ENCODE measurements around the gene ST6GAL1.

Gene ST6GAL1

DNA sequence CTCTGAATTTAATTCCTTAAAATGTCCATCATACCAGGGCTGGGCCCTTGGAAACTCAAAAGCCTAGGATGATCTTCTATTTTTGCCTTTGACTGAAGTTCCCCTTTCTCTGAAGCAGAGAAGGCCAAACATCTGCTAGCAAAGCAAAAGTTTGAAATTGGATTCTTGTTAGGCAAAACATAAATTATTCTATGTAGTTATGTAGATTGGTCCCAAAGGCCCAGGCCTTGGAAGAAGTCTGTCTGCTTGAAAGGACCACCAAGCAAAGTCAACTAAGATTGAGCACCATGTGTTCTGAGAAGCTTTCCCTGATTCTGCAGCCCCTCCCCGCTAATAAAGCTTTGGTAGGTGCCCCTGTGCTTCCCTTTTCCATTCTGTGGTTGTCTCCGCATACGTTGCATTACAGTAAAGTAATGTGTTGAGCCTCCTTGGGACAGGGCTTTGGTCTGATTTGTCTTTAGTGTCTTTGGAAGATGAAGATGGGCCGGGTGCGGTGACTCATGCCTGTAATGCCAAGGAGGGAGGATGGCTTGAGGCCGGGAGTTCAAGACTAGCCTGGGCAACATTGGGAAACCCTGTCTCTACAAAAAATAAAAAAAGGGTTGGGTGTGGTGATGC lies 152.5 kb downstream of the ST6GAL1 start:
- no peak for DNase-seq

DNA sequence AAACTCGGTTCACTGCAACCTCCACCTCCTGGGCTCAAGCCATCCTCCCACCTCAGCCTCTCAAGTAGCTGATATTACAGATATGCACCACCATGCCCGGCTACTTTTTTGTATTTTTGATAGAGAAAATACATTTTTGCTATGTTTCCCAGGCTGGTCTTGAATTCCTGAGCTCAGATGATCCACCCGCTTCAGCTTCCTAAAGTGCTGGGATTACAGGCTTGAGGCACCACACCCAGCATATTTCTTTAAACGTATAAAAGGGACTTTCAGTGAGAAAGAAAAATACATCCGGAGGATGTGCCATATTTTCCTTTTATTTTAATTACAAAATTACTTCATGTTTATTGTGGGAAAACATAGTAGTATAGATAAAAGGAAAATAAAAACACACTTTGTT lies 153.8 kb downstream of the ST6GAL1 start:
- DNase-seq, result no peak

- no peak for DNase-seq
These were observed 154.3 kb downstream of the ST6GAL1 start for GRCh38 chr3:187084580-187084979.

DNA sequence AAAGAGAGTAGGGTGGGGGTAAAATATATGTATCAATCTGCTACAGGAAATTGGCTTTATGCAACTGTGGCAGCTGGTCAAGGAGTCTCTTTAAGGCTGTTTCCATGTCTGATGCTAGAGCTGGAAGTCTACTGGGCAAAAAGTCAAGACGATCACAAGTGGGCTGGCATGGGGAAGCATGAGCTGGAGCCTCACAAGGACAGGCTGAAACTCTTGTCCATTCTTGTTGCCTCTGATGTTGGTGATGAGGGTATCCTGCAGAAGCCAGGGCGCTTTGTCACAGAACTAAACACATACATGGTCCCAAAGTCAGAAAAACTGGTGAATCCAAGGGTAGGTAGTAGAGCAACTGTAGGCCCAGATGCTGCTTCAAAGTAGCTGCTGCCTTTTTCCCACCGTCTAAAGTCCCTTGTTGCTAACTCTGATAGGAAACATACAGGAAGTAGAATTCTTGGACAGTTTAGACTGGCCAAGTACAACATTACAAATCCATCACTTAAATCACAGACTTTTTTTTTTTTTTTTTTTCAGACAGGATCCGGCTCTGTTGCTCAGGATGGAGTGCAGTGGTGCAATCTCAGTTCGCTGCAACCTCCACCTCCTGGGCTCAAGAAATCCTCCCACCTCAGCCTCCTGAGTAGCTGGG lies 154.8 kb downstream of the ST6GAL1 start:
- DNase-seq, result no peak

DNA sequence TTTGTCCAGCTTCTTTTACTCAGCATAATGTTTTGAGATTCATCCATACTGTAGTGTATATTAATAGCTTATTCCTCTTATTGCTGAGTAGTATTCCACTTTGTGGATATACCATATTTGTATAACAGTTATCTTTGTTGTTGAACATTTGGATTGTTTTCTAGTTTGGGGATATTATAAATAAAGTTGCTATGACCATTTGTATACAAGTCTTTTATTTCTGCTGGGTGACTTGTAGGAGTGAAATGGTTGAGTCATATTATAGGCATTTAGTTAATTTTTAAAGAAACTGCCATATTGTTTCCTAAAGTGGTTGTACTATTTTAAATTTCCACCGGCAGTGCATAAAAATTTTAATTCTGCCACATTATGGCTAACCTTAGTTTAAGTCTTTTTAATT lies 155.6 kb downstream of the ST6GAL1 start:
- no peak for DNase-seq

GRCh38 chr3:187086831-187087230 lies 156.5 kb downstream of the ST6GAL1 start:
- no peak for DNase-seq

GRCh38 chr3:187088701-187089100 lies 158.4 kb downstream of the ST6GAL1 start:
- no peak for DNase-seq

GRCh38 chr3:187093320-187093719 lies 163.0 kb downstream of the ST6GAL1 start:
- no peak for DNase-seq

GRCh38 chr3:187098923-187099512 lies 168.7 kb downstream of the ST6GAL1 start:
- DNase-seq, result no peak

DNA sequence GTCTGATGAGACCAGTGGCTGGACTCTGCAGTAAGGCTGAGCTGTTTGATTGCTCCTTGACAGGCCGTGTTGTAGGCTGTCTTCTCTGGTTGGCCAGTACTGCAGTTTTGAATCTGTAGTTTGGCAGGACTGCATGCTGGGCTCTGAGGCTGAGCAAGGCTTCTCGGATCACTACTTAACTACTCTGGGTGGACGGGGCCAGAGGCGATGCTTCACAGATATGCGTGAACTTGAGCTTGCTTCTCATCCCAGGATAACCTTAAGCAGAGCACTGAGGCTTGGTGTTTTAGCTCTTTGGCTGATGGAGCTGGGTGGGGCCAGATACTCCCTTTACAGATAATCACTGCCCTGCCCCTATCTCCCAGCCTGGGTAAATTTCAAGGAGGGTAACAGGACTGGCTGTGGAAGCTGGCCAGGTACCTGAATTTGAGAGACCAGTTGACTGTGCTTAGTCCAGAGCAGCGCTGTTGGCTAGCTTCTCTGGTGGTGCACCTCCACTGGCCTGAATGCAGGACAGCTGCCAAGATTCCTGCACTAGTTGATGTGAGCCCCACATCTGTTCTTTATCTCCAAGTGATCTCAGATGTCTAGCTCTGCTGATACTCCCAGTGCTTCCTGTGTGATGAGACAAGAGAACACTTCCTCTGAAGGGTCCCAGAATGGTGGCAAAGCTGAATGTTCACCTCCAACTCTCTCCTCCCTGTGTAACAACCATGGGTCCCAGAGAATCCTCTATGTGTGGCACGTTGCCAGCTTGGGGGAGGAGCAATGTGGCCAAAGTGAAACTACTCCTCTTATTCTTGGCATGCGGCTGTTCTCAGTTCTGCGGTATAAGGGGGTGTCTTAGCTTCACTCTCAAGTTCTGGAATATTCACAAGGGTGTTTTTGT lies 171.1 kb downstream of the ST6GAL1 start:
- DNase-seq, result peak; percentile 64

DNA sequence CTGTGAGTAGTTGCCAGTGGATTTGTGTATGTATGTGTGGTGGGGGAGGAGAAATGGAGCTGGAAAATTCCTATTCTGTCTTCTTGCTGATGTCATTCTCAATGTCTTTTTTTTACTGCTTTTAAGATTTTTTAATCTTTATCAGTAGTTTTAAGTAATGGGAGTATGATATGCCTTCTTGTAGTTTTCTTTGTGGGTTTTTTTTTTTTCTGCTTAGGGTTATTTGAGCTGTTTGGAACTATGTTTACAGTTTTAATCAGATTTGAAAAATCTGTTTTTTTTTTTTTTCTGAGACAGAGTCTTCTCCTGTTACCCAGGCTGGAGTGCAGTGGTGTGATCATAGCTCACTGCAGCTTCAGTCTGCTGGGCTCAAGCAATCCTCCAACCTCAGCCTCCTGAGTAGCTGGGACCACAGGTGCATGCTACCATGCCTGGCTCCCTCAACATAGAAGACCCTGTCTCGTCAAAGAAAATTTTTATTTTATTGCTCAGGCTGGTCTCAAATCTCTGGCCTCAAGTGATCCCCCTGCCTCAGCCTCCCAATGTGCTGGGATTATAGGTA lies 171.8 kb downstream of the ST6GAL1 start:
- DNase-seq, result no peak

GRCh38 chr3:187103251-187103650 lies 172.9 kb downstream of the ST6GAL1 start:
- no peak for DNase-seq

- DNase-seq, result no peak
These were observed 174.0 kb downstream of the ST6GAL1 start for GRCh38 chr3:187104342-187104741.

DNA sequence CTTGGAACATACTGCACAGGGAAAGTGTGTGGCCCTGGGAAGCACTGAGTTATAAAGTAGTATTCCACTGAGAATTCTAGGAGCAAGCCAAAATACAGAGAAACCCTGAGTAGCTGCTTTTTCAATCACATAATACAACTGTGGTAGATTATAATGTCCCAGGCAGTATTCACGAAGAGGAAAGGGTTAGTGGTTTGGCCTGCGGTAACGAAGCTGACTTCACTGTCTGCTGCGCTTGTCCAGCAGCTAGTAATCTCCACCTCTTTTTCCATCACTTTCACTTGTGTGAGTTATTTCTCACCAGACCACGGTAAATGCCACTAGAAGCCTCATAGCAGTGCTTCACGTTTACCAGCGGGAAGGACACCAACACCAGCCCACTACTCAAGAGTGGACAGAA lies 174.6 kb downstream of the ST6GAL1 start:
- DNase-seq, result no peak

DNA sequence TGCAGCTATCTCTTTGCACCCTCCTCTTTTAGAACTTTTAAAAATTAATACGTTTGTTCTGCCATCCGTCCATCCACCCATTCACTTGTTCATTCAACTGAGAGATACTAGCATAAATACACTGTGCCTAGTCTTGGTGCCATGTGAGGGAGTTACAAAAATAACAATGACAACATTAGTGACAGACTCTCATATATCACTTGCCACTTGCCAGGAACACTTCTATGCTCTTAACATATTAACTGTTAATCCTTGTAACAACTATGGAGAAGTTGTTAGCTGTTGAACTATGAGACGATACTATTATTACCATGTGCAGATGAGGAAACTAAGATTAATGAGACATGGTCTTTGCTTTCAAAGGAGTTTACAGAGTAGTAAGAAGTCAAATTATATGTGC lies 175.4 kb downstream of the ST6GAL1 start:
- DNase-seq, result no peak

DNA sequence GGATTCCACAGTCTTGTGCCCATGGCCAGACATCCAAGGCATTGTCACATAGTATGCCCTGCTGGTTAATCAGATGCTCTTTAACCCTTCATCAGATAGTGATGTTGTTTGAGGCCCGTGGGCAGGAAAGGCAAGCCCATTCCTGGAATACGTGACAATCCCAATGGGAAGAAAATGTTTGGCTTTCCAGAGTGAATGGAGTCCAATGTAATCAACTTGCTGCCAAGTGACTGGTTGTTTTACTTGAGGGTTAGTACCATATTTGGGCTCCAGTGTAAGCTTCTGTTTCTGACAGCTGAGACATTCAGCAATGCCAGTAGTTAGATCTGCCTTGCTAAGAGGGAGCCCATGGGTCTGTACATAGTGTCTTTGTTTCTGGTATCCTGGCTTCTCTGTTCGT lies 177.7 kb downstream of the ST6GAL1 start:
- no peak for DNase-seq

DNA sequence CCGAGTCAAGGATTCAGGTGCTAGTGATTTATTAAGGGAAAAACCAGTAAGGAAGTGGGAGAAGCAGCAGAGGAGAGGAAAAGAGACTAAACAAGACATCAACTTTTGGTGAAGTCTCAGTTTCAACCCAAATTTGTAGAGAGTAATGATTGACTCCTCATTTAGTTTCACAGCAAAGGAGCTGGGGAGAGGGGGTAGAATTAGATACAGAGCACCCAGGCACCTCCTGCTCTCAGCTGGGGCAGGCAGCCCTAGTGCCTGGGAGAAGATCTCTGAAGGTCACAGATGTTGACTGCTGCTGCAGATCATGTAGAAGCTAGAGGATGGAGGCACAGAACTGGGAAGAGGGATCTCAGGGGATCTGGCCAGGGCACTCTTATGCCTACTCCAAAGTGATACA lies 179.8 kb downstream of the ST6GAL1 start:
- no peak for DNase-seq

DNA sequence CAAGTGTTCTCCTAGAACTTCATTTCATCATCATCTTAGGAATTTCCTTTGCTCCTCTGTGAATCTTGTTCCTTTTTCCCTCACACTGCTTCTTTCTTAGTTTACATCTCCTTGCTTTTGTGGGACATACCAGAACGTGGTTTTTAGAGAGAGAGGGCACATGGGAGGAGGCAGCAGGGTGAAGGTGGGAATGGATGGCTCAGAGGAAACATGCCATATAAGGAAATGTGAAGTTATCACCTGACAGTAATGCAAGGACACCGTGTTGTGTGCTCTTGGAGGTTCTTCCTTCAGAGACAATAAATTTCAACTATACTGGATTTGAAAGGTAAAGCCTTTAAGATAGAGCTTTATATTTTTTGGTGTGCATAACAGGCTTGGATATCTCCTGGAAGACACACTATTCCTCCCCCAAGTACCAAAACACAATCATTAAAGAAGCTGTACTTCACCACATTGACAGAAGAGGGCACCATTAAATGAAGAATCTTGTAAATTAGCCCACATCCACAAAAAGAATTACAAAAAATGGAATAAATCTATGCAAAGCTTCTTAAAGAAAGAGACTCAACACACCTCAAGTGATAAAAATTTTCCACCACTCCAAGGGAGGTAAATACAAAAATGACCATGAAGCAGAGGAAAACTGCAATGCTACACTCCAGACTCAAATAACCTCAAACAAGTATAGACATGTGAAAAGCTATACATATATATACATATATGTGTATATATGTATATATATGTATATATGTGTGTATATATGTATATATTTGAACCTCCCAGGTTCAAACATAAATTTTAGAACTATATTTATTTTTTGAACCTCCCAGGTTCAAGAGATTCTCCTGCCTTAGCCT lies 182.8 kb downstream of the ST6GAL1 start:
- peak; percentile 63 for DNase-seq

- DNase-seq, result no peak
These were observed 184.2 kb downstream of the ST6GAL1 start for GRCh38 chr3:187114511-187114910.

GRCh38 chr3:187120326-187120725 lies 190.0 kb downstream of the ST6GAL1 start:
- DNase-seq, result no peak

DNA sequence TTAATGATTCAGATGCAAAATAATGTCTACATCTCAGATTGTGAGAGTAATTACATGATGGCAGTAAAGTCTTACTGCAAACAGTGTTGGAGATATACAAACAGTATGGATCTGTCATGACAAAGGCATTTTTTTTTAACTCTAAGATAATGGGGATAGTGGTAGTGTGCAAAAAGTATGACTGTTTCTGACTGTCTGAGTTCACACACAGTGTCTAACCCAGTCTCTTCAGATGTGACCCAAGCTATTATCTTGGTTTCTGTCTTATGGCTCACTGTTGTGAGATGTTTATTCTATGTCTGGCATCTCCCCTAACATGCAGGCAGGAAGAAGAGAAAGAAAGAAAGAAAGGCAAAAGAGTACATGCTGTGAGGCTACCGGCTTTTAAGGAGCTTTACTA lies 191.9 kb downstream of the ST6GAL1 start:
- no peak for DNase-seq

DNA sequence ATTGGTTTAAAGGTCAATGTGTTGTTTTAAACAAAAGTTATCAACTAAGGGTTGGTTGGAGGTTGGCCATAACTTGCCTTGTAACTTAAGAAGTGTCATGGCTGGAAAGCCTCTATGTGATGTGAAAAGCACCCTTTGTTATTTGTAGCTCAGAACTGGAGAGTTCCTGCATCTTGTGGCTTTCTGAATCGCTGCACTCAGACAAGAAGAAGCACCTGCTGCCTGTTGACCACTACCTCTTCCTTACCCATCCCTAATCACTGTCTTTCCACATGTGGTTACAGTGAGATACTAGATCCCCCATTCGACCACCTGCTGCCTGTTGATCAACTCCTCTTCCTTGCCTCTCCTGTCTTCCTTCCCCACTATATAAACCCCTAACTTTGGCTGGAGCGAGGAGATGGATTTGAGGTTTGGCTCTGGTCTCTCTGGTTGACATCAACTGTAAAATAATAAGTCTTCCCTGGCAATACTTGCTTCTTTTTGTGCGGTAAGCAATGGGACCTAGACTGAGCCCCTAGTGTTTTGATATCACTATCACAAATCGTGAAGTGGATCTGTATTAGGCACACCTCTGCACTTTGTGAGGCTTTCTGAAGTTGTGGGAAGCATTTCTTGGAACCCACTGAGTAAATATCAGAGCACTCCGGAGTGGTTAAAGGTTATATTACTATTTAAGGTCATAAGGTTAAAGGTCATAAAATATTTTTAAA lies 195.1 kb downstream of the ST6GAL1 start:
- DNase-seq, result no peak
